NOMO-1 (cell line): ENCODE measurements around the gene PRDX3.
"Not testable (repeated sequence)": the region's sequence is repeated elsewhere in the genome, so short reads cannot be mapped to it uniquely, and the experiment has no call there.

Experiments
- DNase-seq, 2 experiments: peaks; one replicate each; lab custom pipeline; 2025; ENCODE audit not compliant: unreplicated experiment in 2 of 2; lab: John Stamatoyannopoulos, UW

The PRDX3 gene

DNA sequence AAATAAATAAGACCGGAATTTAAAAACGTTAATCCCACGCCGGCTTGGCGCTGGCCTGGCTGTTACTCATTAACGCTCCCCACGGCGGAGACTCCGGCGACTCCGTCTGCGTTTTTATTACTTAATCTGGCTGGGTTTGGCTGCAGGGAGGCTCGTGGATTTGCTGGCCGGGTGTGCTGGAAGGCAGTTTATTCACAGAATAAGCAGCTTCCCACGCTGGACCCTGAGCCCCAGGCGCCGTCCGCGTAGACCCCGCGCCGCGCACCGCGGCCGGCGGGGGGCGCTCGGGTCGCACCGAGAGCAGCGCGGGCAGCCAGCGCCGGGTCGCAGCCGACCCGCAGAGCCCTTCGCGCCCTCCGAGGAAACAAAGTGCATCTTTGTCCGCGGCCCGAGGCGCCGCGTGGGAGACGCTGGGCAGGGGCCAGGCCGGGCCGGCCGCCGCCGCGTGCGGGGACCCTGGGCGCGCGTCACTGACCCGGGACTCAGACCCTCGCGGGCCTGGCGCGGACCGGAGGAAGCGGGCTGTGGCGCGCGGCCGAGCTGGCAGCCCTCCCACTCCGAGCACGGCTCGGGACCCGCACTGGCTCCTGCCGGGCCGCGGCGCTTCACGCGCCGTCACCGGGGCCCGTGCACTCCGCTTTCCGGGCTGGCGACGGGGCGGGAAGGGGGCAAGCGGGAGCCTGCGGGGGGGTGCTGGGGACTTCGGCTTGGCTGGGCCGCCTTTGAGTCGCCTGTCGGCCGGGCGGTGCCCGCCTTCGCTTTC, 28.2 kb upstream of the PRDX3 start:
- peak; percentile 55 to 69 for DNase-seq

DNA sequence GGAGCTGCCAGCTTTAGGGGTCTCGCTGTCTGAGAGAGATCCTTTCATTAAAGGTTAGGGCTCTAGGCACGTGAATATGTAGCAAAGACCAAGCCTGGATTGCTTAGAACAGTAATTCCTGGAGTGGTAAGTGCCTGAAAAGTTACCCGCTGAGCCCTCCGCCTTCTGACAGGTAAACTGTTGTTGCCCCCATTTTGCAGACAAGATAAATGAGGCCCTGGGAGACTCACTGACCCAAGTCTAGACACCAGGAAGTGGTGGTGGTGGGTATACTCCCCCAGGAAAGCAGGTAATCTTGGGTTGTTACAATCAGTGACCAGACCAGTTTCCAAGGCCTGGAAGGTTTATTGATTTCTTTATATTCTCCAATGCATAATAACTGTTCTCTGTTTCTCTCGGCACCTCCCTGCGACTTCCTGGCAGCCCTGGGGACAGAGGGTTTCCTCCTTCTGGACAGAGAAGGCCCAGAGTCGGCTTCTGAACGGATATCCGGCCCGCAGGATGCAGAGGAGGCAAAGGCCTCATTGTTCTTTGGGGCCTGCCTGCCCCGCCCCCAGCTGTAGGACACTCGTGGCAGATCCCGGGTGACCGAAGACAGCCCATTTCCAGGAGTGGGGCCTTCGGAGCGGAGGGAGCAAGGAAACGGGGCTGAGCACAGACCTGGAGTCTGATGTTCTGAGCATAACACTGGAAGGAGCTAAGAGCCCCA, 27.4 kb upstream of the PRDX3 start:
- DNase-seq, result no peak

DNA sequence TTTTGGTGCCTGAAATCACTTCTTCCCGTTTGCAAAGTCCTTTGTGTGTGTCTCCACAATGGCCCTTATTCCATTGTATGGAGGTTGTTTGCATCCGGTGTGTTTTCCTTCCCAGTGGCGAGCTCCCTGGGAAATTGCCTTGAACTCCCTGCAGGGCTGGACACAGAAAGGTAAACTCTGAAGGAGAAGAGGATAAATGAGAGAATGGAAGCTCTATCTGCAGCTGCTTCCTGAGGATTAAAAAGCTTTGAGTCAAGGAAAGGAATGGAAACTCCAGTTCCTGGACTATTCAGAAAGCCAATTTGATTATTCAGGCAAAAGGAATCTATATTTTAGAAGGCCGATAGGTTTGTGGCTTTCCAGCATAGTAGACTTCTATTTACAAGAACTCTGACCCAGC, 24.4 kb upstream of the PRDX3 start:
- DNase-seq, result no peak

GRCh38 chr10:119201233-119201632, 22.6 kb upstream of the PRDX3 start:
- no peak for DNase-seq

DNA sequence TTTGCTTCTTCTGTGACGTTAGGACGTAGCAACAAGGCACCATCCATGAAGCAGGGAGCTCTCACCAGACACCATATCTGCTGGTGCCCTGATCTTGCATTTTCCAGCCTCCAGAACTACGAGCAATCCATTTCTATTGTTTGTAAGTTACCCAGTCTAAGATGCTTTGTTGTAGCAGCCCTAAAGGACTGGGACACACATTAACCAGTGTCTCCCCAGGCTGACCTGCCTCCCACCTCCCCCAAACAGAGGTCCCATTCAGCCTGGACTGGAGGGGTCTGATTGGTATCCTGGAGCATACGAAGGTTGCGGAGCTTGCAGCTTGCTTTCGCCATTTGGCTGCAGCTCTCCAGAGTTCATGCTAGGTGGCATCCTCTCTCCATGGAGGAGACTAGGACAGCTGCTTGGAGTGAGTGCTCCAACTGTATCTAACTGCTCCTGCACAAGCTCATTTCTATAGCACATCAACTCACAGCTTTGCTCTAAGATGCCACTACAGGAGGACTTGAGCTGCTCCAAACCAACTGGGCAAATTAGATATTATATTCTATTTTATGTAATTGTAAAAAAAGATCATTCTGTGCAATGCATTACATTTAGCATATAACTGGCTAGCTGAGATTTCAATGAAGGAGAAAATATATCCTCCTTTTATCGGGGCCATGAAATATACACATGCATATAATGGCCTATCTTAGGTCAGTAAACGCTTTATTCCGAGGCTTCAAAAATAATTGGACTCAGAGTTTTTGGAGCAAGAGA, 20.8 kb upstream of the PRDX3 start:
- peak in 1 of 2 experiments; percentile 50 for DNase-seq

- peak in 1 of 2 experiments; percentile 29 for DNase-seq
Observed at GRCh38 chr10:119198438-119198837, 19.8 kb upstream of the PRDX3 start.

DNA sequence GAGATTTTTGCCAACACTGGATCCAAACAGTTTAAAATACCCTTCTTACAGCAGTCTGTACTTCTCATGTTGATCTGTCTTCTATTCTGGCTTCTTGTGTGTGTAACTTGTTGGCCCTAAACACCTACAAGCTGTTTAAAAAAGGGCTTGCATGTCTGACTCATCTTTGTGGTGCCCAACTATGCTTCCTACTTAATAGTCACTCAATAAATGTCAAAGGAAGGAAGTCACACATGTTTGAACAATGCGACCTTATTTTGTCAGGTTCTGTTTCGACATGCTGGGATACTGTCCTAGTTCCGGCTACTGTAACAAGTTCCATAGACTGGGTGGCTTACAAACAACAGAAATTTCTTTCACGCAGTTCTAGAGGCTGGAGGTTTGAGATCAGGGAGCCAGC, 19.3 kb upstream of the PRDX3 start:
- peak; percentile 36 to 61 for DNase-seq

- no peak for DNase-seq
Observed at GRCh38 chr10:119191881-119192280, 13.3 kb upstream of the PRDX3 start.

- DNase-seq, result peak; percentile 51 to 77
Observed at GRCh38 chr10:119190954-119191785, 12.6 kb upstream of the PRDX3 start.

DNA sequence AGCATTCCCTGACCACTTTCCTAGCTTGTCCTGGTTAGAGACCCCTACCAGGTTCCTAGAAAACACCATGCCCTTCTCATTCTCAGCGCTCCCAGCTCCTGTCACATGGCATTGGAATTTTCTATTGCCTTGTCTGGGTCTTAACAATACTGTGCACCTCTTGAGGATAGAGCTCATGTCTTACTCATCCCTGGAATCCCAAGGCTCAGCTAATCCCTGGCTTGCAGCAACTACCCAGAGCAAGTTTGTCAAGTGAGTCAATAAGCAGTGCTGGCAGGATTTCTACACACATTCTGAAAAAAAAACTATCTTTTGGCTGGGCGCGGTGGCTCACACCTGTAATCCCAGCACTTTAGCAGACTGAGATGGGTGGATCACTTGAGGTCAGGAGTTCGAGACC, 11.7 kb upstream of the PRDX3 start:
- DNase-seq, result no peak

- DNase-seq, result peak; percentile 18 to 22
Observed at GRCh38 chr10:119189811-119190282, 11.2 kb upstream of the PRDX3 start.

DNA sequence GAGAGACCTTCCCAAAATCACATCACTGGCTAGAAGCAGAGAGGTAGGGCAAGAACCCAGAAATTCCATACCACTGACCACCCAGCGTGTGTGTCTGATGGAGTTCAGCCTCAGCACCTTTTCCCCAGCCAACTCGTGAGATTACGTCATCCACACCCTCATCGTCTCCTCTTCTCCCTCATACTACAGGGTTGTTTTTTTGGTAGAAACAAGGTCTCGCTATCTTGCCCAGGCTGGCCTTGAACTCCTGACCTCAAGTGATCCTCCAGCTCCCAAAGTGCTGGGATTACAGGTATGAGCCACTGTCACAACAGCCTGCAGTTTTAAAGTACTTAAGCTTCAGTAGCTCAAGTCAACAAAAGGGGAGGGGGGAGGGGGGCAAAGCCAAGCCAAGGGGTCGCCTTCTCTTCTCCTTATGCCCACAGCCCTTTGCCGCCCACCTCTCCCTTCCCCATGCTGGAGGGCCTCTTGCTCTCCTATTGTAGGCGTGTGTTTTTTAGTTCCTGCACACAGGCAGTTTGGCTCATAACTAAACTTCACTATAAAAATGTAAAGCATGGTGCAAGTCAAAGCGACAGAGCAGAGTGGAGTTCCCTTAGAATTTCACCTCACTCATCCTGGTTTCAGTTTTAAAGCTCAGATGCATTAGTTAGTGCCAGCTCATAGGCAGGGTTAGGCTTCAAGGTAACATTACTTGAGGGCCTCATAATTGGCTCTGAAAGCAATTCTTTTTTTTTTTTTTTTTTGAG, 5.2 kb upstream of the PRDX3 start:
- no peak for DNase-seq

DNA sequence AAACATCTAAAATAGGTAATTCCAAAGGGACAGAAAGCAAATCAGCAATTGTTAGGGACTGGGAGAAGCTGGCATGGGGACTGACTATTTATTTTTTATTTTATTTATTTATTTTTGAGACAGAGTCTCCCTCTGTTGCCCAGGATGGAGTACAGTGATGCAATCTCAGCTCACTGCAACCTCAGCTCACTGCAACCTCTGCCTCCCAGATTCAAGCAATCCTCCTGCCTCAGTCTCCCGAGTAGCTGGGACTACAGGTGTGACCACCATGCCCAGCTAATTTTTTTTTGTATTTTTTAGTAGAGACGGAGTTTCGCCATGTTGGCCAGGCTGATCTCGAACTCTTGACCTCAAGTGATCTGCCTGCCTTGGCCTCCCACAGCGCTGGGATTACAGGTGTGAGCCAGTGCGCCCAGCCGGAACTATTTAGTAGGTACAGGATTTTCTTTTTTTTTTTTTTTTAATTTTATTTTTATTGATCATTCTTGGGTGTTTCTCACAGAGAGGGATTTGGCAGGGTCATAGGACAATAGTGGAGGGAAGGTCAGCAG, 2.3 kb upstream of the PRDX3 start:
- DNase-seq, result not testable (repeated sequence)

DNA sequence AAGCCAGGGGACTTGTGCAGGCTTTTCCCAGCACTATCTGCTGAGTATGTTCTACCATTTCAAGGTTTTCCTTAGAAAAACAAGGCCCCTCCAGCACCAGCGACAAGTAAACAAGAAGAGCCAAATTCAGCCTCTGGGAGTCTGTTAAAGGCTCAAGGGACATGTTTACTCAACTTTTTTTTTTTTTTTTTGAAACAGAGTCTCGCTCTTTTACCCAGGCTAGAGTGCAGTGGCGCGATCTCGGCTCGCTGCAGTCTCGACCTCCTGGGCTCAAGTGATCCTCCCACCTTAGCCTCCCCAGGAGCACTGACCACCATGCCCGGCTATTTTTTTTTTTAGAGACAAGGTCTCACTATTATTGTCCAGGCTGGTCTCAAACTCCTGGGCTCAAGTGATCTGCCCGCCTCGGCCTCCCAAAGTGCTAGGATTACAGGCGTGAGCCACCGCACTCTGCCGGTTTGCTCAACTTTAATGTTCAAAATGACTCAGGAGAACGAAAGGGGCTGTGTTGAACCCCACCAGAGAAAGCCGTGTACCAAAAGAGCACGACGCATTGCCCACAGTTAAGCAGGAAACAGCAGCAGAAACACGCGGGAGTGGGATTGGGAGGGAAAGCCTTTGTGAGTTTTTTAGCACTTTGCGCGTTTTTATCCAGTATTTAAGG, 772 bp downstream of the PRDX3 start:
- DNase-seq, result peak in 1 of 2 experiments; percentile 29

DNA sequence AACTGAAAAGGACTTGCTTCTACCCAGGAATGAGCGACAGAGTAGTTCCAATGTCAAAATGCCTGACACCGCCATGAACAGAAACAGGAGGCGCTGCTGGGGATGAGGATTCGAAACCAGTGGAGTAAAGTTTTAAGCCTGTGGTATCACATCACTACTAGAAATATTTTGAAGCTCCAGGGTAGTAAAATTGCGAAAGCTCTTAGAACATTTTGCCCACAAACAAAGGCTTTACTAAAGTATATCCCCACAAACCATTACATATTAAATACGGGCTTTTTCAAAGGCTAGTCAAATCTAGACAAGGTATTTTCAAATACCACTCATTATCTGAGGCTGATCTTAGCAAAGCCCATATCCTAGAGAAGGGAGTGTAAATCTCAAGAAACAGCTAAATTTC, 2.4 kb downstream of the PRDX3 start:
- peak; percentile 31 to 64 for DNase-seq

DNA sequence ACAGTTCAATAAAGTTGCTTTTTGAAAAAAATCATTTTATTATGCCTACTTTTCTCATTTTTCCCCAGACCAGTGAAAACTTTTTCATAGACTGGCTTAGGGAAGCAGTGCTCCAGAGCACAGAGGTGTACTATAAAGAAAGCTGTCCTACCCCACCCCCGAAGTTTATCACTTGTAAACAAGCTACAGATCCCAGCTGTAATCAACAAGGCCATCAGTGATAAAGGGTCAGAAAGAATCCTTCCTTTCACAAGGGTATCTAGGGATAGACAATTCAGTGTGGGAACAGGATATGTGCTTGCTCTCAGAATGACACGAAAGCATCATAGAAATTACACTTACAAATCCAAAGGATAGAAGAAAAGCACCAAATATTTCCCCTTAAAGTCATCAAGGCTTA, 4.5 kb downstream of the PRDX3 start:
- DNase-seq, result no peak

- DNase-seq, result no peak
Observed at GRCh38 chr10:119167041-119167440, 11.6 kb downstream of the PRDX3 start.

GRCh38 chr10:119166564-119166963, 12.0 kb downstream of the PRDX3 start:
- DNase-seq, result peak; percentile 15 to 17

DNA sequence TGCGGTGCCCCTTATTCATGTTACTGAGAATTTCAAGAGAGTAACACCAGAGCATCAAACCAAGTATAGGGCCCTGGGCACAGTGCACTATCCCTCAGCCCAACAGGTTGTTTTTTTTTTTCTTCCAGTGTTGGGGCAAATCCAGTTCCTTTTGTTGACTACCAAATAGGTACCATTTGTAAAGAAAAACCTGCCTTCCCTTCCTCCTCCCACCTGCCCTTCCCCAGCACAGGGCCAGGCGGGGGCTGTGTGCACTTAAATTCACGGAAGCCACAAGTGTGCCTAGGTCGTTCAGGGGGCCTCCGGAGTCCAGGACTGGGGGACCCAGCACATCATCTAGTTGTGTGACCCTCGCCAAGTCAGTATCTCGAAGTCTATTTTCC, 12.5 kb downstream of the PRDX3 start:
- DNase-seq, result no peak
